Esophagus muscularis mucosa (tissue), 4 donors: Measurements from ENCODE around the gene SNX8. TPM values are rescaled to one million over a fixed set of nuclear protein-coding genes. Genes with fewer than 3 reads are reported as not detected.

Experiments
- DNase-seq: peaks from one replicate; pipeline ENCODE4 v3.0.0-alpha.2; 2017; ENCODE audit errors: extremely low spot score
- H3K27ac ChIP-seq, 4 donors: fragments of 200-600 bp; sonication (generic); replicated peaks in 1 of 4; 1 replicate in 3 of 4; 2 replicates in 1 of 4; pipeline ENCODE4 v1.5.1; 2016 to 2019; ENCODE audit warnings: mild to moderate bottlenecking in 1 of 4
- H3K27me3 ChIP-seq, 4 donors: fragments of 200-600 bp; sonication (generic); one replicate each; pipeline versions ENCODE4 v1.5.1 to v1.6.0; 2016 to 2019
- H3K36me3 ChIP-seq, 4 donors: fragments of 200-600 bp; sonication (generic); one replicate each; pipeline ENCODE4 v1.5.1; 2016 to 2019
- H3K4me1 ChIP-seq, 4 donors: fragments of 200-600 bp; sonication (generic); one replicate each; pipeline ENCODE4 v1.5.1; 2016 to 2019
- H3K4me3 ChIP-seq, 4 donors: fragments of 200-600 bp; sonication (generic); 1 replicate in 2 of 4; 2 replicates in 2 of 4; pipeline ENCODE4 v1.5.1; 2016 to 2019; ENCODE audit warnings: mild to moderate bottlenecking in 4 of 4, moderate library complexity in 1 of 4
- H3K9me3 ChIP-seq, 4 donors: fragments of 200-600 bp; sonication (generic); 1 replicate in 3 of 4; 2 replicates in 1 of 4; pipeline ENCODE4 v1.5.1; 2016 to 2019
- CTCF ChIP-seq, 3 experiments: fragments of 200-600 bp in 2 of 3; fragments of 450-650 bp in 1 of 3; sonication (generic) in 2 of 3; IDR thresholded peaks; one replicate each; pipeline ENCODE4 v1.5.1; 2017 to 2019; ENCODE audit warnings: antibody characterized with exemption in 3 of 3, mild to moderate bottlenecking in 2 of 3, moderate library complexity in 1 of 3
- EP300 ChIP-seq: sonication (generic); formaldehyde crosslinking; IDR thresholded peaks from one replicate; pipeline ENCODE4 v1.6.1; 2017; ENCODE audit warnings: antibody characterized with exemption
- POLR2A ChIP-seq: fragments of 450-650 bp; IDR thresholded peaks from one replicate; pipeline ENCODE4 v1.6.1; 2017; ENCODE audit warnings: antibody characterized with exemption, moderate library complexity, mild to moderate bottlenecking, low read depth
- POLR2AphosphoS5 ChIP-seq, 2 donors: sonication (generic); formaldehyde crosslinking; IDR thresholded peaks; one replicate each; pipeline ENCODE4 v1.6.1; 2017; ENCODE audit warnings: antibody characterized with exemption in 2 of 2
- WGBS: methylation state at CpG from one replicate; pipeline ENCODE4 v1.1.5; 2018; 5-methylcytosine and 5-hydroxymethylcytosine counted together
- intact Hi-C: fragments of 100-400 bp; cut with DNase I; formaldehyde crosslinking; loops from one replicate; pipeline ENCODE4 v1.15.1; 2023
- total RNA-seq, 4 donors: library from RNA; depleted of rRNA; stranded (reverse); fragments of >200 nt; gene quantifications; one replicate each; pipeline versions ENCODE4 v1.1.0 to v1.2.1, GENCODE V29; 2016

The SNX8 gene
- total RNA-seq, 4 donors from 2014 or later = 6.8 to 9.9 (median 8.7) TPM

DNA sequence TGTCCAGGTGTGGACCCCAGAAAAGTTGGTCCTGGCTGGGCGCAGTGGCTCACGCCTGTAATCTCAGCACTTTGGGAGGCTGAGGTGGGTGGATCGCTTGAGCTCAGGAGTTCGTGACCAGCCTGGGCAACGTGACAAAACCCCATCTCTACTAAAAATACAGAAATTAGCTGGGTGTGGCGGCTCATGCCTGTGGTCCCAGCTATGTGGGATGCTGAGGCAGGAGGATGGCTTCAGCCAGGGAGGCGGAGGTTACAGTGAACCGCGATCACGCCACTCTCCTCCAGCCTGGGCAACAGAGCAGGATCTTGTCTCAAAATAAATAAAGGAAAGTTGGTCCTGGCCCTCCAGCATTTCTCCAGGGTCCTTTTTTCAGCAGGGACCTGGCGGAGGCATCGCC lies 70.8 kb downstream of the SNX8 start:
- Histone ChIP-seq H3K27ac (no peak overlapping the region), H3K36me3 (peaks cover 9 to 12% (median 11%) of the 10 kb centered on the region in 4 donors), H3K27me3 (no peaks in the 10 kb centered on the region), H3K4me3 (no peak overlapping the region), H3K9me3 (no peaks in the 10 kb centered on the region), H3K4me1 (peaks cover 18 to 31% (median 23%) of the 10 kb centered on the region in 4 donors)
- intact Hi-C loops = no loop called here
- DNase-seq = no peak
- TF ChIP-seq POLR2AphosphoS5 (IDR thresholded peaks at IDR 0.05) = no peak
- TF ChIP-seq CTCF (IDR thresholded peaks at IDR 0.05) = no peak
- no peak for TF ChIP-seq EP300
- TF ChIP-seq POLR2A = no peak
- 93% methylated on average over 11 of the region's 12 CpGs for WGBS

DNA sequence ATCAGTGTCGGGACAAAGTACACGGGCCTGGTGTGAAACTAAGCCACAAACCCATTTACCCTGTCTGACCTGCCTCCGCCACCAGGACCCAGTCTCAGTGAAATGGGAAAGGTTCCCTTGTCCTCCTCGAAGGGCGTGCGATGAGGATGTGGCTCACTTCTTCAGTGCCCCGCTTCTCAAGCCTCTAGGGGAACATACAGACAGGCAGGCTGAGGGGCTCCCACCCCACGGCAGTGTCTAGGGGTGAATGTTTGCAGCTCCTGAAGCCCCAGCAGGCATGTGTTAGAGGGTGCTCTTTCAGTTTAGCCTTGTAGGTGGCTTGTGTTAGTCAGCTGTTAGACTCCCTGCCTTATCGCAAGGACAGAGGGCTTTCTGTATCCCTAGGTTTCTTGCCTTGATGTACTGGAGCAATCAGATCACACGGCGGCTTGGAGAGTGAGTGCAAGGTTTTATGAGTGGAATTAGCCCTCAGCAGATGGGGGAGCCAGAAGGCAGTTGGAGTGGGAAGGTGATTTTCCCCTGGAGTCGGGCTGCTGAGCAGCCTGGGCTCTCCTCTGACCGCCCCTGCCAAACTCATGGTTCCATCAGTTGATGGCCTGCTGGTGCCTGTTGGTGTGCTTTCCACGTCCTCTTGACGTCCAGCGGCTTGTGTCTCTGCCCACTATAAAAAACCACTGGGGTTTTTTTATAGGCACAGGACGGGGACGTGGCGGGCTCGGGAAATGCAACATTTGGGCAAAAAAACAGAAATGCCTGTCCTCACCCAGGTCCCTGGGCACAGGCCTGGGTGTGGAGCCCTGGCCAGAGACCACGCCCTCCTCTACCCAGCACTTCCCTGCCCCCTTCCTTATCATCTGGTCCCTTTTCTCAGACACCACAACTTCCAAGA lies 71.5 kb downstream of the SNX8 start:
- TF ChIP-seq EP300 (no peak), POLR2AphosphoS5 (IDR thresholded peaks at IDR 0.05) (no peak), POLR2A (no peak), CTCF (IDR thresholded peaks at IDR 0.05) (peak in 1 of 3 experiments; percentile 2)
- no peaks in the 10 kb centered on the region for H3K27me3 ChIP-seq
- H3K9me3 ChIP-seq = no peaks in the 10 kb centered on the region
- H3K4me3 ChIP-seq = peak overlapping the region; percentile 84 to 100 (median 94)
- WGBS = 31% methylated on average over 19 of the region's 21 CpGs
- H3K4me1 ChIP-seq = peaks cover 18 to 29% (median 23%) of the 10 kb centered on the region in 4 donors
- intact Hi-C loops = no loop called here
- peak overlapping the region in 3 of 4 donors; percentile 67 to 77 (median 68) for H3K27ac ChIP-seq
- DNase-seq = no peak
- peaks cover 12 to 19% (median 17%) of the 10 kb centered on the region in 4 donors for H3K36me3 ChIP-seq

DNA sequence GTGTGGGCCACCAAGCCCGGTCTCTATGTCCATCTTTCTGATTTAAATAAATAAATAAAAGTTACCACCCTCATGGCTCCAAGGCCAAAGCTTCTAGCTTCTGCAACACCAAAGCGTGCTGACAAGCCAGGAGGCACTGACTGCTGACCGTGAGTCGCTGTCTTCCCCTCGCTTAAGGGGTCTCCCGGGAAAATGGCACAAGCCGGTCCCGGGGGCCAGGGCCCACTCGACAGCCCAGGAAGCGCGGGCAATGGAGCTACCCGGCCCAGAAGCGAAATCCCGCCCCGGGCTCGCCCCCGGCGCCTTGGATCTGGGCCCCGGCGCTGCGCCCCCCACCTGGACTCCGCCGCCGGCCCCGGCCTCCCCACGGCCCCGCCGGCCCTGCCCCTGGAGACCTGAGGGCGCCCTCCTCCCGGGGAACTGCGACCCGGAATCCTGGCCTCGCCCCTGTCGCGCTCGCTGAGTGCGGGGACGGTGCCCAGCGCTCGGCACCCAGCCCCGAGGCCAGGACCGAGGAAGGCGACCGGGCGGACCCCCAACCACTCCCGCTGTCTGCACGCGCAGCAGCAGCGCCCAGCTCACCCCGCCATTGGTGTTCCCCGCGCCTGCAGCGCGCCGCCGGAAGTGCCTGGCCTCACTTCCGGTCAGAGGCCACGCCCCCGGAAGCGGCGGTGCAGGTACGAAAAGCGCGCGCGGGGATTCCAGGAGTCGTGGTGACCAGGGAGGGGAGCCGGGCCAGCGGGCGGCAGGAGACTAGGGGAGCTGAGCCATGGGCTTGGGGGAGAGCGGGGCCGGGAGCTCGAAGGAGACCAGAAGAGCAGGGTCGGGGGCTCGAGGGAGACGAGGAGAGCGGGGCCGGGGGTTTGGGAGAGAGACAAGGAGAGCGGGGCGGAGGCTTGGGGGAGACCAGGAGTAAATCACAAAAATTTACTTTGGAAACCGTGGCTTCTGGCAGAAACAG lies 72.4 kb downstream of the SNX8 start, which contains the start of the genes MRM2 and NUDT1:
MRM2 (minus strand) TSS at position 626 of the 961 bp plus-strand sequence; CDS start at position 590, 36 bp downstream.
NUDT1 (plus strand) TSS at position 647 of the 961 bp plus-strand sequence. CDS start 2,349 bp downstream, outside the sequence.
- peak within 1 kb of the TSS; percentile 67 to 77 (median 70) for H3K27ac ChIP-seq
- H3K36me3 ChIP-seq = peaks cover 17 to 28% (median 26%) of the 10 kb centered on the region in 4 donors
- H3K27me3 ChIP-seq = no peaks in the 10 kb centered on the region
- 3% methylated on average over 13 of the region's 81 CpGs for WGBS
- peak; percentile 95 for DNase-seq
- peaks cover 18 to 29% (median 23%) of the 10 kb centered on the region in 4 donors for H3K4me1 ChIP-seq
- H3K9me3 ChIP-seq = no peaks in the 10 kb centered on the region
- intact Hi-C loops = no loop called here
- peak within 1 kb of the TSS; percentile 84 to 100 (median 94) for H3K4me3 ChIP-seq
- TF ChIP-seq EP300 (no peak), POLR2A (no peak), CTCF (IDR thresholded peaks at IDR 0.05) (no peak), POLR2AphosphoS5 (IDR thresholded peaks at IDR 0.05) (peak; percentile 86)

GRCh38 chr7:2239242-2239641 lies 75.0 kb downstream of the SNX8 start:
- Histone ChIP-seq H3K27ac (no peak overlapping the region), H3K36me3 (peaks cover 30 to 54% (median 44%) of the 10 kb centered on the region in 4 donors), H3K4me3 (no peak overlapping the region), H3K27me3 (no peaks in the 10 kb centered on the region), H3K4me1 (peaks cover 18 to 29% (median 23%) of the 10 kb centered on the region in 4 donors), H3K9me3 (no peaks in the 10 kb centered on the region)
- WGBS = 93% methylated on average over 17 of the region's 17 CpGs
- no peak for DNase-seq
- intact Hi-C loops = no loop called here
- TF ChIP-seq EP300 (no peak), CTCF (IDR thresholded peaks at IDR 0.05) (no peak), POLR2AphosphoS5 (IDR thresholded peaks at IDR 0.05) (no peak), POLR2A (no peak)
